ENCODE measurements around the gene PTPRO.
A peak's percentile ranks its signal among the peaks of the same experiment; 100 is the strongest.

The PTPRO gene

DNA sequence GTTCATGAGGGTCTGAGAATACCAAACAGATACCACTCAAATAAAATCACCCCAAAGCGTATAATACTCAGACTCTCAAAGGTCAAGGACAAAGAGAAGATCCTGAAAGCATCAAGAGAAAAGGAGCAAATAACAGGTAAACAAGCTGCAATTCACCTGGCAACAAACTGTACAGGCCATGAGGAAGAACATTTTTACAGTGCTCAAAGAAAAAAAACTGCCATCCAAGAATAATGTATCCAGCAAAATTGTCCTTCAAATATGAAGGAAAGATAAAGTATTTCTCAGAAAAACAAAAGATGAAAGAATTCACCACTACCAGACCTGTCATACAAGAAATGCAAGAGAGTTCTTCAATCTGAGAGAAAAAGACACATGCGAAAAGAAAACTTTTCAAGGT lies 206.4 kb downstream of the PTPRO start:
- no peak overlapping the region for H3K27ac ChIP-seq
- TF ChIP-seq ZFX (IDR thresholded peaks at IDR 0.05; ENCODE audit: borderline replicate concordance), result no peak
- TF ChIP-seq, protein P1, sequence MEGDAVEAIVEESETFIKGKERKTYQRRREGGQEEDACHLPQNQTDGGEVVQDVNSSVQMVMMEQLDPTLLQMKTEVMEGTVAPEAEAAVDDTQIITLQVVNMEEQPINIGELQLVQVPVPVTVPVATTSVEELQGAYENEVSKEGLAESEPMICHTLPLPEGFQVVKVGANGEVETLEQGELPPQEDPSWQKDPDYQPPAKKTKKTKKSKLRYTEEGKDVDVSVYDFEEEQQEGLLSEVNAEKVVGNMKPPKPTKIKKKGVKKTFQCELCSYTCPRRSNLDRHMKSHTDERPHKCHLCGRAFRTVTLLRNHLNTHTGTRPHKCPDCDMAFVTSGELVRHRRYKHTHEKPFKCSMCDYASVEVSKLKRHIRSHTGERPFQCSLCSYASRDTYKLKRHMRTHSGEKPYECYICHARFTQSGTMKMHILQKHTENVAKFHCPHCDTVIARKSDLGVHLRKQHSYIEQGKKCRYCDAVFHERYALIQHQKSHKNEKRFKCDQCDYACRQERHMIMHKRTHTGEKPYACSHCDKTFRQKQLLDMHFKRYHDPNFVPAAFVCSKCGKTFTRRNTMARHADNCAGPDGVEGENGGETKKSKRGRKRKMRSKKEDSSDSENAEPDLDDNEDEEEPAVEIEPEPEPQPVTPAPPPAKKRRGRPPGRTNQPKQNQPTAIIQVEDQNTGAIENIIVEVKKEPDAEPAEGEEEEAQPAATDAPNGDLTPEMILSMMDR (IDR thresholded peaks at IDR 0.05), result no peak

DNA sequence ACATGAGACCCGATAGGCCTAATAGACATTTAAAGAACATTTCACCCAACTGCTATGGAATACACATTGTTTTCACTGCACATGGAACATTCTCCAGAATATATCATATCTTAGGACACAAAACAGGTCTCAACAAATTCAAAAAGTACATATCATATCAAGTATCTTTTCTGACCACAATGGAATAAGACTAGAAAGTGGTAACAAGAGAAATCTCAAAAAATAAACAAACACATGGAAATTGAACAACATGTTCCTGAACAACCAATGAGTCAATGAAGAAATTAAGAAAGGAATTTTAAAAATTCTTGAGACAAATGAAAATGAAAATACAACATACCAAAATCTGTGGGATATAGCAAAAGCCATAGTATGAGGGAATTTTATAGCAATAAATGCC lies 208.1 kb downstream of the PTPRO start:
- TF ChIP-seq, protein P1 (IDR thresholded peaks at IDR 0.05), result no peak
- TF ChIP-seq ZFX (IDR thresholded peaks at IDR 0.05; ENCODE audit: borderline replicate concordance), result no peak
- H3K27ac ChIP-seq, result no peak overlapping the region

DNA sequence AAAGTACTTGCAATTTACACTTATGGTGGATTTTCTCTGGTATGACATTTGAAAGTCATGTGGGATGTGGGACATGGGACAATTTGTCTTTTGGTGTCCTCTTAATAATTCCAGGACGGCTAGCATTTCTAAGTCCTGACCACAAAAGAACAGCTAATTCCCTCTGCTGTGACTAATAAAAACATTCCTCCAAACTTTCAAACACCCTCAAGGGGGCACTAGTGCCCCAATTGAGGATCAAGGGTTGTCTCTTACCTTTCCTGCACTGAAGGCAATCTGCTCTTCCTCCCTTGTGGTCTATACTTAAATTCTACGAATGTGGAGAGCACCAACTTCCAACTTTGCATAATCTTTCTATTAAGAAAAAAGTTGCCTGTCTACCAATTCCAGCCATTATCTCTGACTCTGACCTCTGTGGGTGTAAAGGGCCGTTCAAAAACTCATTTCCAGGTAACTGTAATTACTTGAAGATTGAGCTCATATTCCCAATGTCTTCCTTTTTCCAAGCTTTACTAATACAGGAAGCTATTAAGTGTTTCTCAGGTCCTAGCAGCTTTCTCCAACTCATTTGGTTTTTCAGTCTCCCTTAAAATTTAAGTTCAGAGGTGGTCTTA lies 210.2 kb downstream of the PTPRO start:
- TF ChIP-seq, protein P1 (IDR thresholded peaks at IDR 0.05), result peak; percentile 86
- no peak for TF ChIP-seq ZFX (IDR thresholded peaks at IDR 0.05; ENCODE audit: borderline replicate concordance)
- H3K27ac ChIP-seq, result no peak overlapping the region

DNA sequence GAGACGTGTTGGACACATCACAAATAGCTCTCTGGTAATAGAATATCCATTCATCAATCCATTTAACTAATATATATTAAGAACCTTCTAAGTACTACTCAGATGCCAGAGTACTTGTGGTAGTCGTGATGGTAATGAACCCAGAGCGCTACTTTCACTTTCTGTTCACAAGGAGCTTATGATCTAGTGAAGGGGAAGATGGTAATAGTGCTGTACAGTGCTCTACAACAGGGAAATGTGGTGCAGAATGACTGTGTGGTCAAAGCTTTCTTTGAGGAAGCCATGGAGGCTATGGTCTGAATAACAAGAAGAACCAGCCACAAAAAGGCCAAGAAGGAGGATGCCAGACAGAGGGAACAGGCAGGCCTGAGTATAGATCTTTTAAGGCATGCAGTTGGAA lies 212.0 kb downstream of the PTPRO start:
- no peak for TF ChIP-seq ZFX (IDR thresholded peaks at IDR 0.05; ENCODE audit: borderline replicate concordance)
- TF ChIP-seq, protein P1 (IDR thresholded peaks at IDR 0.05), result no peak
- H3K27ac ChIP-seq, result no peak overlapping the region

DNA sequence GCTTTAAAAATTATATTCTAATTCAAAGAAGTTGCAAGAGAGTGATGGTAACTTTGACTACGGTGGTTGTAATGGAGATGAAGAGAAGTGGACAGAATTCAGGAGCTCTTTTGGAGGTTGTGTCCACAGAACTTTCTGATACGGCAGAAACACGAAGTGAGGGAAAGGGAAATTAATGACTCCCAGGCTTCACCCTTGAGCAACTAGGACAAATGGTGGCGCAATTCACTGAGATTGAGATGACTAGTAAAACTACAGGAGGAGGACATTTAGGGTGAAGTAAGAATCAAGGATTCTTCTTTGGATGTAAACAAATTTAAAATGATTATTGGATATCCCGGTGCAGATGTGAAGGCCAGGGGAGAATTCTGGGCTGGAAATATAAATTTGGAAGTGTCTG lies 212.6 kb downstream of the PTPRO start:
- no peak overlapping the region for H3K27ac ChIP-seq

DNA sequence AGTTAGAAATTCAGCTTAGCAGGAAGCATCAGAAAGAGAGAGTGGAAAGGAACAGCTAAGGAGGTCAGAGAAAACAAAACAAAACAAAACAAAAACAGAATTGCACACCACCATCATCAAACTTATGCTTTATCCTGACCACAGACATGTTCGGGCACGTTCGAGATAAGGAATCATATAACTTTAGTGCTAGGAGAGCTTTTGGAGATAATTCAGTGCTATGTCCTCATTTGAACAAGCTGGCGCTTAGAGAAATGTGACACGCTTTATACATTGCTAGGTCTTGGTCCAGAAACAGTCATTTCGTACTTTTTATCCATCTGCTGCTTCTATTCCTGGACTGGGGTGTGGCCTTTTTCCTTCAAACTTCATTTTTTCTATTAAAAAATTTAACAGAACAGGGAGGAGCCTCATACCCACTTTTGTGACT lies 213.1 kb downstream of the PTPRO start:
- no peak overlapping the region for H3K27ac ChIP-seq
- TF ChIP-seq ZFX (IDR thresholded peaks at IDR 0.05; ENCODE audit: borderline replicate concordance), result no peak
- TF ChIP-seq, protein P1 (IDR thresholded peaks at IDR 0.05), result no peak

More for the DNA sequence above, 212.6 kb downstream of the PTPRO start:
- no peak for TF ChIP-seq ZFX (IDR thresholded peaks at IDR 0.05; ENCODE audit: borderline replicate concordance)
- TF ChIP-seq, protein P1 (IDR thresholded peaks at IDR 0.05), result no peak

DNA sequence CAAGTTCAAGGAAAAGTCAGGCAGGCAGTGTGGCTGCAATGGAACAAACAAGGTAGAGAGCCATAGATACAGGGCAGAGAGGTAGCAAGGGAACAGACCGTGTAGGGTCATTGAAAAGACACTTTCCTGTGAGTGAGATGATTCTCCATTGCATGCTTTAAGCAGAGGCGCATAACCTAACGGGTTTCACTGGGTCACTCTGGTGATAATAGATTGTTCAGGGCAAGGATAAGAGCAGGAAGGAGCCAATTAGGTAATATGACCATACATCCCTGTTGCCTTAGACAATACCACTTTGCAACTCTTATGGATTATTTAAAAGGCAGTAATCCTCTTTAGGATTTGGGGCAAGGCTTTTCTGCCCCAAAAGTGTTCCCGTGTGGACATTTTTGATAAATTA lies 214.1 kb downstream of the PTPRO start:
- TF ChIP-seq ZFX (IDR thresholded peaks at IDR 0.05; ENCODE audit: borderline replicate concordance), result no peak
- TF ChIP-seq, protein P1 (IDR thresholded peaks at IDR 0.05), result no peak
- H3K27ac ChIP-seq, result no peak overlapping the region
